Activated CD4-positive, alpha-beta memory T cell treated with anti-CD3 and anti-CD28 coated beads, Interleukin-2, amount 10 ng/mL, durations not matched to agents 7 days and 5 days (primary cell): Measurements from ENCODE around the gene PARP12. TPM values are rescaled to one million over a fixed set of nuclear protein-coding genes. Genes with fewer than 3 reads are reported as not detected.

ENCODE experiments used
- CTCF ChIA-PET: fragments of 350-600 bp; sonication (Branson Sonifier 250); formaldehyde crosslinking; loops from one replicate; lab custom pipeline; 2021; ENCODE audit warnings: antibody characterized with exemption, inconsistent platforms; lab: Charles Lee
- POLR2A ChIA-PET: fragments of 350-600 bp; sonication (Branson Sonifier 250); formaldehyde crosslinking; loops from one replicate; lab custom pipeline; 2021; ENCODE audit warnings: antibody characterized with exemption; lab: Charles Lee
- DNase-seq: peaks from one replicate; pipeline ENCODE4 v3.0.0-alpha.2; 2020
- H3K27ac Mint-ChIP-seq: one replicate; pipeline ENCODE4 v1.8.0; 2021; ENCODE audit warnings: mild to moderate bottlenecking, mixed read lengths
- H3K27me3 Mint-ChIP-seq: one replicate; pipeline ENCODE4 v1.8.0; 2021; ENCODE audit warnings: mixed read lengths
- H3K36me3 Mint-ChIP-seq: one replicate; pipeline ENCODE4 v1.8.0; 2021; ENCODE audit warnings: low read depth, mixed read lengths
- H3K4me1 Mint-ChIP-seq: one replicate; pipeline ENCODE4 v1.8.0; 2021; ENCODE audit warnings: mixed read lengths
- H3K4me3 Mint-ChIP-seq: one replicate; pipeline ENCODE4 v1.8.0; 2021; ENCODE audit warnings: mild to moderate bottlenecking, mixed read lengths
- H3K9me3 Mint-ChIP-seq: one replicate; pipeline ENCODE4 v1.8.0; 2021; ENCODE audit warnings: mixed read lengths
- total RNA-seq, 2 experiments: library from RNA; stranded (reverse); gene quantifications; one replicate each; pipeline ENCODE4 v1.2.3, GENCODE V29; 2021

The PARP12 gene
- total RNA-seq, 2 experiments from 2014 or later: 146 to 151 TPM

- CTCF ChIA-PET: no interaction called here
- H3K9me3 Mint-ChIP-seq: no peaks in the 10 kb centered on the region
- no peak overlapping the region for H3K27ac Mint-ChIP-seq
- H3K27me3 Mint-ChIP-seq: no peaks in the 10 kb centered on the region
- H3K4me3 Mint-ChIP-seq: no peak overlapping the region
- POLR2A ChIA-PET: interaction anchor here (1.4 kb wide), 1 partner anchor 16 kb away, joined by 3 read pairs; no protein-coding TSS in a partner anchor
- peaks cover 83% of the 10 kb centered on the region for H3K36me3 Mint-ChIP-seq
- peaks cover 27% of the 10 kb centered on the region for H3K4me1 Mint-ChIP-seq
- no peak for DNase-seq
Observed at GRCh38 chr7:140042386-140042670, 20.4 kb downstream of the PARP12 start.

- Mint-ChIP-seq H3K27ac (no peak overlapping the region), H3K36me3 (peaks cover 84% of the 10 kb centered on the region)
- POLR2A ChIA-PET: interaction anchor here (1.4 kb wide), 1 partner anchor 16 kb away, joined by 3 read pairs; no protein-coding TSS in a partner anchor
Observed at GRCh38 chr7:140041659-140042385, 20.9 kb downstream of the PARP12 start.

GRCh38 chr7:140039896-140040295 lies 22.9 kb downstream of the PARP12 start:
- Mint-ChIP-seq H3K27ac (no peak overlapping the region), H3K36me3 (peaks cover 82% of the 10 kb centered on the region), H3K4me3 (no peak overlapping the region), H3K4me1 (peaks cover 44% of the 10 kb centered on the region), H3K9me3 (no peaks in the 10 kb centered on the region), H3K27me3 (no peaks in the 10 kb centered on the region)
- DNase-seq: no peak
- ChIA-PET CTCF (interaction anchor here (1.6 kb wide), 1 partner anchor 421 kb away, joined by 3 read pairs; no protein-coding TSS in a partner anchor), POLR2A (interaction anchor here (1.0 to 1.5 kb wide), 2 partner anchors 11 to 13 kb away, joined by 3 to 4 read pairs; no protein-coding TSS in a partner anchor)

More at GRCh38 chr7:140041659-140042385, 20.9 kb downstream of the PARP12 start:
- CTCF ChIA-PET: no interaction called here
- peaks cover 32% of the 10 kb centered on the region for H3K4me1 Mint-ChIP-seq
- no peaks in the 10 kb centered on the region for H3K9me3 Mint-ChIP-seq
- no peak overlapping the region for H3K4me3 Mint-ChIP-seq
- DNase-seq: no peak
- H3K27me3 Mint-ChIP-seq: no peaks in the 10 kb centered on the region

DNA sequence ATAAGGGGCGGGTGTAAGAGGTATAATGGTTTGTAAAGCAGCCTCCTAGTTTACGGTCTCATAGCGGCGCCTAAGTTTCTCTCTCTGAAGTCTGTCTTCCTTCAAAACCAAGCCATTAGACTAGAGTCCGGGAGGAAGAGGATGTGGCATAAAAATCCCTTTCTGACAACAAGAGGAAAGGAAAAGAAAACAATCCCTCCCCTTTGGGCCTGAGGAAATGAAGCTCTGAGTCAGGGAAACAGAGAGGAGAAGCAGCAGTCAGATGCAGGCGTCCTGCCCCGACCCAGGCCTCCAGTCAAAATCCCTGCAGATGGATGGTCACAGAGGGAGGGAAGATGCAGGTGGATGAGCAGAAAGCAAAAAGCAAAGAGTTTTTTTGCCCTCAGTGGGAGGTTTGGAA lies 23.7 kb downstream of the PARP12 start:
- CTCF ChIA-PET: interaction anchor here (1.9 kb wide), 1 partner anchor 9 kb away, joined by 5 read pairs; no protein-coding TSS in a partner anchor
- peaks cover 80% of the 10 kb centered on the region for H3K36me3 Mint-ChIP-seq

GRCh38 chr7:140036224-140036962 lies 26.4 kb downstream of the PARP12 start:
- Mint-ChIP-seq H3K27me3 (no peaks in the 10 kb centered on the region), H3K4me3 (no peak overlapping the region), H3K9me3 (no peaks in the 10 kb centered on the region), H3K36me3 (peaks cover 83% of the 10 kb centered on the region), H3K27ac (no peak overlapping the region), H3K4me1 (peaks cover 52% of the 10 kb centered on the region)
- DNase-seq: no peak
- ChIA-PET CTCF (no interaction called here), POLR2A (no interaction called here)

More for the DNA sequence above, 23.7 kb downstream of the PARP12 start:
- Mint-ChIP-seq H3K27me3 (no peaks in the 10 kb centered on the region), H3K27ac (no peak overlapping the region), H3K9me3 (no peaks in the 10 kb centered on the region), H3K4me1 (peaks cover 44% of the 10 kb centered on the region), H3K4me3 (no peak overlapping the region)
- DNase-seq: no peak
- POLR2A ChIA-PET: interaction anchor here (1.5 kb wide), 1 partner anchor 11 kb away, joined by 4 read pairs; no protein-coding TSS in a partner anchor

DNA sequence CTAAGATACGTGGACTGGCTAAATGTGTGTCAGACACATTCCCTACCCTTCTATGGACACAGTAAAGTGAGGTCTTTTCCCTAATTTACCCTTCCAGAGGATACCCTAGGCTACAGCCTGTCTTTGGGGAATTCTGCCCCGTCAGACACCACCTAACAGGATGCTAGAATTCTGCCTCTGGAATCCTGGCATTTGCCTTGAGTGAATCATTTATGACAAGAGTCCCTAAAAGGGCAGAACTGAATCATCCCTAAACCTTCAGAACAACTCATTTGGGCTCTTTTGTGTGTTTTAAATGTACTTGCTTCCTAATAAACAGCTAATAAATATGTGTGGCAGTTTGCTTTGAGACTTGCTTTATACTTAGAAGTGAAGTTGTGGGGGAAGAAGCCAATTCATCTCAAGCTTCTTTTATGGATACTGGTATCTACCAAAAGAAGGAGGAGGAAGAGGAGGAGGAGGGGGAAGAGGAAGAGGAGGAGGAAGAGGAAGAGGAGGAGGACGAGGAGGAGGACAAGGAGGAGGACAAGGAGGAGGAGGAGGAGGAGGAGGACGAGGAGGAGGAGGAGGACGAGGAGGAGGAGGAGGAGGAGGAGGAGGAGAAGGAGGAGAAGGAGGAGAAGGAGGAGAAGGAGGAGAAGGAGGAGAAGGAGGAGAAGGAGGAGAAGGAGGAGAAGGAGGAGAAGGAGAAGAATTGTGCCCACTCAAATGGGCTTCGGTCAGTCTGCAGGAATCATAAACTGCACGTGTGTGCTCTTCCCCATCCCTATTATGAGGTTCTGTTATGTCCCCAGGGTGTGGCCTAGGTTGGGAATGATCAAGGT lies 27.1 kb downstream of the PARP12 start:
- CTCF ChIA-PET: no interaction called here

DNA sequence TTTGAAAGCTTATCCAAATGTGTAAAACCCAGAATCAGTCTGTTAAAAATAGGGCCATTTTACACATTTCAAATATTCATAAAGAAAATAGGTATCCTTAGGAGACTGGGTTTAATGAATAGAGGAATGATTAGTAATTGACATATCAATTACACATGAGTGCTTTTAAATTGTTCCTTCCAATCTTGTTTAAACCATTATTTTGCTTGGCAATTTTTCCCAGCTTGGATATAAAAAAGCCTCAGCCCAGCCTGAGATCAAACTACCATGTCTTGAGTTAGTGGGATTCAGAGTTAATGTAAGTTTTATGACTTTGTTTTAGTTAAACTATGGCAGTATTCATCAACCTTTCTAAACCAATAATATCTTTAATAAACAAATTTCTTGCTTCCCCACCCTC lies 28.3 kb downstream of the PARP12 start:
- POLR2A ChIA-PET: interaction anchor here (1.6 kb wide), 1 partner anchor 28 kb away, joined by 5 read pairs; the partner anchor contains the start of gene PARP12
- no peaks in the 10 kb centered on the region for H3K9me3 Mint-ChIP-seq
- CTCF ChIA-PET: interaction anchor here (0.6 kb wide), 1 partner anchor 202 kb away, joined by 3 read pairs; no protein-coding TSS in a partner anchor
- DNase-seq: no peak
- peaks cover 80% of the 10 kb centered on the region for H3K36me3 Mint-ChIP-seq
- H3K4me3 Mint-ChIP-seq: no peak overlapping the region
- H3K4me1 Mint-ChIP-seq: peaks cover 36% of the 10 kb centered on the region
- H3K27ac Mint-ChIP-seq: no peak overlapping the region
- no peaks in the 10 kb centered on the region for H3K27me3 Mint-ChIP-seq

More for the DNA sequence above, 27.1 kb downstream of the PARP12 start:
- DNase-seq: no peak
- Mint-ChIP-seq H3K27me3 (no peaks in the 10 kb centered on the region), H3K4me3 (no peak overlapping the region), H3K36me3 (peaks cover 81% of the 10 kb centered on the region), H3K4me1 (peaks cover 48% of the 10 kb centered on the region), H3K9me3 (no peaks in the 10 kb centered on the region), H3K27ac (no peak overlapping the region)
- POLR2A ChIA-PET: interaction anchor here (1.6 kb wide), 1 partner anchor 27 kb away, joined by 5 read pairs; the partner anchor contains the start of gene PARP12

DNA sequence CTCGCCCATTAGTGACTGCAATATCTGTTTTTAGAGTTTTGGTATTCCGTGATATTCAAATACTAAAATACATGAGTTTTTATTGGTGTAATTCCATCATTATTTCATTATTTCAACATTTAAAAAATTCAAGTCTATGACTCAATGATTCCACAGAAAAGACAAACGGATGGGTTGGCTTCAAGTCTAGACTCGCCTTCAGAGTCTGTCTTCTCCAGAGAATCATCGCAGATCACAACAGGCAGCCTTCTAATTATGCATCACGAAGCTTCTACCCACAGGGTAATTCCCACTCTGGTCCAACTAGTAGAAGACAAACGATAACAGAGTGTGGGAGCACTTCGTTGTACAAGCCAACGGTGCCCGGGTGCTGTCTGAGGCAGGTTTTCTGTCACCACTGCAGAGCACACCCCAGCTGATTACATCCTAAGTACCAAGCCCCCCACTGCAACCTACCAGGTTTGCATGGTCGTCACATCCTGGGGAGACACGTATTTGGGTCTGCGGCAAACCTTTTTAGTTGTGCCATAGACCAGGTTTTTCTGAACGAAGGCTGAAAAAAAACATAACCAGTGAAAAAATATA lies 28.9 kb downstream of the PARP12 start:
- H3K27ac Mint-ChIP-seq: no peak overlapping the region
- no peak overlapping the region for H3K4me3 Mint-ChIP-seq
- H3K36me3 Mint-ChIP-seq: peaks cover 76% of the 10 kb centered on the region
- CTCF ChIA-PET: interaction anchor here (0.6 kb wide), 1 partner anchor 201 kb away, joined by 3 read pairs; no protein-coding TSS in a partner anchor
- no peaks in the 10 kb centered on the region for H3K27me3 Mint-ChIP-seq
- peaks cover 30% of the 10 kb centered on the region for H3K4me1 Mint-ChIP-seq
- POLR2A ChIA-PET: no interaction called here
- DNase-seq: no peak
- no peaks in the 10 kb centered on the region for H3K9me3 Mint-ChIP-seq

DNA sequence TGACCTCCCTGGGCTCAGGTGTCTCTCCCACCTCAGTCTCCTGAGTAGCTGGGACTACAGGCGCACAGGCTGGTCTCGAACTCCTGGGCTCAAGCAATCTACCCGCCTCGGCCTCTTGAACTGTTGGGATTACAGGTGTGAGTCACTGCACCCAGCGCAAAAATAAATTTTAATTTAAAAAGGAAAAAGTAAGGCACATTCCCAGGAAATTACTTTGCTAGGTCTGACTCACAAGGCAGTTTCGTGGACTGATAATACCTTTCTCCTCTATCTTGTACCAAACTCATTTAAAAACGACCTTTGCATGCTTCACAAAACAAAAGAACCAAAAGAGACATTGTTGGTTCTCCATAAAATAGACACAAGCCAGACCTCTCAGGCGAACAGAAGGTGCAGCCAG lies 29.7 kb downstream of the PARP12 start:
- Mint-ChIP-seq H3K4me1 (peaks cover 34% of the 10 kb centered on the region), H3K27ac (no peak overlapping the region), H3K36me3 (peaks cover 78% of the 10 kb centered on the region), H3K27me3 (no peaks in the 10 kb centered on the region), H3K4me3 (no peak overlapping the region), H3K9me3 (no peaks in the 10 kb centered on the region)
- POLR2A ChIA-PET: no interaction called here
- CTCF ChIA-PET: no interaction called here
- no peak for DNase-seq

GRCh38 chr7:140031364-140031763 lies 31.4 kb downstream of the PARP12 start:
- Mint-ChIP-seq H3K4me1 (peaks cover 20% of the 10 kb centered on the region), H3K4me3 (no peak overlapping the region), H3K27ac (no peak overlapping the region), H3K9me3 (no peaks in the 10 kb centered on the region), H3K36me3 (peaks cover 75% of the 10 kb centered on the region), H3K27me3 (no peaks in the 10 kb centered on the region)
- ChIA-PET POLR2A (no interaction called here), CTCF (no interaction called here)
- DNase-seq: no peak

DNA sequence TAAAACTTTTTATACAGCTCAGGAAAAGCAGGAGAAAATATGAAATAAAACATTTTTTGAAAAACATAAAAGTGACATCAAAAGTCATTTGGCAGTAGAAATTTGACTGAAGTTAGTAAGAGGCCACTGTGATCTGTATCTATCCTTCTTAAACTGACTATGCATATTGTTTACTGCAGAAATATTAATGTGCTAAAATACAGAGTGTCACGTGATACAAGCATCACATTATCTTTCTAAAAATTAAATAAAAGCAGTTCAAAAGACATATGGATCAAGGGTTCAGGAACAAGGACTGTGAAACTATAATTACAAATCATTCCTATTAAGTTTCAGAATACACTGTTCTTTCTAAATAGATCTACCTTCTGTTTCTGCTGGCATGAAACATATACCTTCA lies 33.7 kb downstream of the PARP12 start:
- DNase-seq: no peak
- H3K27ac Mint-ChIP-seq: no peak overlapping the region
- ChIA-PET POLR2A (no interaction called here), CTCF (no interaction called here)
- peaks cover 76% of the 10 kb centered on the region for H3K36me3 Mint-ChIP-seq
- no peaks in the 10 kb centered on the region for H3K9me3 Mint-ChIP-seq
- H3K4me1 Mint-ChIP-seq: peaks cover 13% of the 10 kb centered on the region
- no peaks in the 10 kb centered on the region for H3K27me3 Mint-ChIP-seq
- H3K4me3 Mint-ChIP-seq: no peak overlapping the region

DNA sequence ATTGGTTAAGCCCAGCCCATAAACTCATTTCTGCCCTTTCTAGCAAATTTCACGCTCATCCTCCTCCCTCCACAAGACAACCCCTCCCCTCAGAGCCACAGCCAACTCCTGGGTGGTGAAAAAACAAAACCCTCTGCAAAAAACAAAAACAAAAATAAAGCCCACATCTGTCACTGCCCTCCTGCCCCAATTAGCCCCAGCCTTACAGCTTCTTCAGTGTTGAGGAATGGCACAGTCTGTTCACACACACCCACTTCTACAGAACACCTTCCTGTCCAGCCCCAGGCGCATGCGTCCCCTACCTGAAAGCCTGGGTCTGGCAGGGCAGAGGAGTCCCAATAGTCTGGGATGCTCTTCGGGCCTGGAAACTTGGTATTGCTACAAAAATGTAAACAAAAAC lies 34.4 kb downstream of the PARP12 start:
- Mint-ChIP-seq H3K9me3 (no peaks in the 10 kb centered on the region), H3K27me3 (no peaks in the 10 kb centered on the region), H3K36me3 (peaks cover 76% of the 10 kb centered on the region), H3K4me3 (no peak overlapping the region), H3K27ac (no peak overlapping the region), H3K4me1 (peaks cover 11% of the 10 kb centered on the region)
- CTCF ChIA-PET: no interaction called here
- DNase-seq: no peak
- POLR2A ChIA-PET: no interaction called here
